Naive B cell (primary cell): ENCODE measurements around the gene ATG4C. TPM values are rescaled to one million over a fixed set of nuclear protein-coding genes. Genes with fewer than 3 reads are reported as not detected.

ENCODE experiments used
- ATAC-seq, 2 donors: fragments of 150-1000 bp; cut with Tn5 transposase; 2 replicates each; pipeline ENCODE4 v1.10.0; 2021; ENCODE audit warnings: low read depth in 2 of 2, mild to moderate bottlenecking in 2 of 2, moderate library complexity in 2 of 2
- DNase-seq: peaks from one replicate; pipeline ENCODE4 v3.0.0; 2022
- H3K27ac Mint-ChIP-seq, 6 donors: one replicate each; pipeline ENCODE4 v1.8.0; 2020 to 2022; ENCODE audit warnings: mild to moderate bottlenecking in 6 of 6, mixed read lengths in 6 of 6, moderate library complexity in 5 of 6, inconsistent platforms in 2 of 6
- H3K27me3 Mint-ChIP-seq, 3 donors: one replicate each; pipeline ENCODE4 v1.8.0; 2021 to 2022; ENCODE audit warnings: mixed read lengths in 3 of 3, mild to moderate bottlenecking in 1 of 3
- H3K36me3 Mint-ChIP-seq, 2 donors: one replicate each; pipeline ENCODE4 v1.8.0; 2020 to 2022; ENCODE audit warnings: mixed read lengths in 2 of 2, inconsistent platforms in 1 of 2, mild to moderate bottlenecking in 1 of 2
- H3K4me1 Mint-ChIP-seq, 3 donors: one replicate each; pipeline ENCODE4 v1.8.0; 2020 to 2022; ENCODE audit warnings: mixed read lengths in 3 of 3, inconsistent platforms in 1 of 3, mild to moderate bottlenecking in 1 of 3, moderate library complexity in 1 of 3
- H3K4me3 Mint-ChIP-seq, 8 donors: one replicate each; pipeline ENCODE4 v1.8.0; 2020 to 2022; ENCODE audit warnings: mild to moderate bottlenecking in 8 of 8, mixed read lengths in 8 of 8, moderate library complexity in 8 of 8, inconsistent platforms in 2 of 8
- H3K9me3 Mint-ChIP-seq, 7 donors: one replicate each; pipeline ENCODE4 v1.8.0; 2020 to 2022; ENCODE audit warnings: mixed read lengths in 7 of 7, mild to moderate bottlenecking in 5 of 7, inconsistent platforms in 2 of 7, moderate library complexity in 1 of 7
- polyA plus RNA-seq, 6 donors: library from polyadenylated mRNA; unstranded; fragments of 300-500 nt; fragmentation: Illumina TruSeq; gene quantifications; one replicate each; pipeline ENCODE4 v1.2.3, GENCODE V29; 2021; ENCODE audit warnings: low read depth in 6 of 6

ATG4C gene
- polyA plus RNA-seq, 6 donors from 2014 or later = 28.9 to 63.5 (median 38.2) TPM

DNA sequence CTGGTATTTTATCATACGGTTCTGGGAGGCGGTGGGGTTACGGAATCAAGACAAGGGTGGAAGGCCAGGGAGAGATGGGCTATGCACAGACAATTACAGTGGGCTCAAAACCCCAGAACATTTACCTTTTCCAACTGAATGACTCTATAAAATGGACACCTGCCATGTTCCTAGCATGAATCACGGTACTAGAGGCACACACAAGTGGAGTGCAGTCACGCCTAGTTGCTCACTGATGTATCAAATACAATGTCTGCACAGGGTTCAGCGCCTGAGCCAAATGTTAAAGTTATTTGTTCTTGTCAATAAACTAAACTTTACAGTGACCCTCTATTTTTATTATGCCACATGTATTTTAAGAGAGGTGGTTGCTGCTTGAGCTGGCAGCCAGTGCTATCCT, 121.4 kb downstream of the ATG4C start:
- ATAC-seq = no peak
- no peaks in the 10 kb centered on the region for H3K36me3 Mint-ChIP-seq
- no peaks in the 10 kb centered on the region for H3K4me1 Mint-ChIP-seq
- H3K9me3 Mint-ChIP-seq = no peaks in the 10 kb centered on the region
- no peak for DNase-seq
- H3K27me3 Mint-ChIP-seq = peaks cover 0 to 14% (median 8%) of the 10 kb centered on the region in 3 donors
- no peak overlapping the region for H3K4me3 Mint-ChIP-seq
- H3K27ac Mint-ChIP-seq = no peak overlapping the region

GRCh38 chr1:62905872-62906271, 121.9 kb downstream of the ATG4C start:
- Mint-ChIP-seq H3K27me3 (peaks cover 0 to 10% (median 6%) of the 10 kb centered on the region in 3 donors), H3K27ac (no peak overlapping the region), H3K4me3 (no peak overlapping the region), H3K36me3 (no peaks in the 10 kb centered on the region), H3K4me1 (no peaks in the 10 kb centered on the region), H3K9me3 (no peaks in the 10 kb centered on the region)
- DNase-seq (no peak), ATAC-seq (no peak)

DNA sequence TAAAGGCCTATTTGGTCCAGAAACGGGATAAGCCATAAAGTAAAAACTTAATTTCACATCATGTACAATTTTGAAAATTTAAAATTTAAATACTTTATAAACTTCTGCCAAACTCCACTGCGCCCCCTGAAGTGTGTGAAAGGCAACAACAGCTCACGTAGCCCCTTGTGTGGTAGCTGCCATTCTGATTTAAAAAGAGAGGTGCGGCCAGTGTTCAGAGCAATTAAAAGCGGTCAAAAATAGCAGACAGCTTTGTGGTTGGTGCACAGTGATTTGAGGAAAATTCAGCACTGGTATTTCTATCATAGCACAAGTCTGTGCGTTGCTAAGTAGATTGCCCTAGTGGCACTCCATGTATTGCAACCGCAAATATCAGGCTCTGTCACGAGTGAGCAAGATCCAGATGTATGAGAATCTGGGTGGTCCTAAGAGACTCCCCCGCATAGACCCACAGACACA, 122.5 kb downstream of the ATG4C start:
- Mint-ChIP-seq H3K4me3 (no peak overlapping the region), H3K27ac (no peak overlapping the region), H3K9me3 (no peaks in the 10 kb centered on the region), H3K36me3 (no peaks in the 10 kb centered on the region), H3K4me1 (no peaks in the 10 kb centered on the region), H3K27me3 (peaks cover 0 to 4% (median under 1%) of the 10 kb centered on the region in 3 donors)
- ATAC-seq = no peak
- DNase-seq = no peak

- Mint-ChIP-seq H3K9me3 (no peaks in the 10 kb centered on the region), H3K27ac (no peak overlapping the region), H3K4me3 (no peak overlapping the region), H3K27me3 (peaks cover 0 to 5% (median 0%) of the 10 kb centered on the region in 3 donors), H3K36me3 (no peaks in the 10 kb centered on the region), H3K4me1 (no peaks in the 10 kb centered on the region)
- no peak for DNase-seq
- ATAC-seq = no peak
Measured at GRCh38 chr1:62908168-62908695, 124.3 kb downstream of the ATG4C start.

DNA sequence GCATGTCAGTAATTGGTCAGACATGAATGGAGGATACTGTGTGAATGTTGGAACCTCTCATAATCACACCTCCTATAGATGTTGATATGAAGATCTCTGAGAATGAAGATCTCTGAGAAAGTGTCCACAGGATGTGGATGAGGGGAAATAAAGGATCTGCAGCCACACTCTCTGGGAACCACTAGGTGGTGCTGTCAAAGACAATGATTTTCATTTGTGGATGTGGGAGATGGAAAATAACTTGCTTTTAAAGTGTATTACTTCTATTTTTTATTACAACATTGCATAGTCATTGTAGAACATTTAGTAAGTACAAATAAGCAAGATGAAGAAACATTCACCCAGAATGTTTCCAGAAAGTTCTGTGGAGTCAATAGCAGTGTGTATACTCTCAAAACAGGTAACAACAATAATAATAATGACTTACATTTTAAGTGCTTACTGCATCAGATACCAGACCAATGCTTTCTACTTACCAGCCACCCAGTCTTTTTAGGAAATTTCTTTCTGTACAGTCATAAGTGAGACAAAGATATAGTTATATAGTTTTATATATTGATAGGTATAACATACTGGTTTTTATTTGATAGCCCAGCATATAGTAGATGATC, 128.2 kb downstream of the ATG4C start:
- ATAC-seq (no peak), DNase-seq (no peak)
- H3K4me1 Mint-ChIP-seq = no peaks in the 10 kb centered on the region

More for the DNA sequence above, 128.2 kb downstream of the ATG4C start:
- no peak overlapping the region for H3K4me3 Mint-ChIP-seq
- H3K27me3 Mint-ChIP-seq = peaks cover 0 to 32% (median 11%) of the 10 kb centered on the region in 3 donors
- H3K27ac Mint-ChIP-seq = no peak overlapping the region
- H3K9me3 Mint-ChIP-seq = no peaks in the 10 kb centered on the region
- H3K36me3 Mint-ChIP-seq = no peaks in the 10 kb centered on the region

Other genes with a start within 250 kb of the ATG4C start
- not detected for gene ANGPTL3, start 186.6 kb upstream of the ATG4C start, polyA plus RNA-seq
- gene DOCK7, start 95.7 kb upstream of the ATG4C start, polyA plus RNA-seq = 1 to 10 TPM; 2.8 to 4.4 (median 3.7) TPM